HepG2 (cell line): ENCODE results near the gene EPHB4. TPM values are rescaled to one million over a fixed set of nuclear protein-coding genes. Genes with fewer than 3 reads are reported as not detected.

Experiments
- CENPT ChIP-seq: sonication (generic); formaldehyde crosslinking; IDR thresholded peaks from 2 replicates; pipeline ENCODE4 v1.8.0; 2022; ENCODE audit warnings: low read depth, mild to moderate bottlenecking, moderate library complexity, missing genetic modification reagents
- FOSL2 ChIP-seq: sonication (generic); formaldehyde crosslinking; IDR thresholded peaks from 2 replicates; pipeline ENCODE4 v1.4.0; 2020; ENCODE audit warnings: missing genetic modification reagents
- NKX3-1 ChIP-seq: sonication (generic); formaldehyde crosslinking; IDR thresholded peaks from 2 replicates; pipeline ENCODE4 v1.5.0; 2020; ENCODE audit warnings: missing genetic modification reagents
- TP53 ChIP-seq: sonication (generic); formaldehyde crosslinking; conservative IDR thresholded peaks from 2 replicates; pipeline ENCODE4 v1.4.0; 2020; ENCODE audit warnings: missing genetic modification reagents
- ZFP82 ChIP-seq: sonication (generic); formaldehyde crosslinking; IDR thresholded peaks from 2 replicates; pipeline ENCODE4 v1.5.1; 2020; ENCODE audit warnings: mild to moderate bottlenecking, missing genetic modification reagents, borderline replicate concordance
- ZNF678 ChIP-seq: sonication (generic); formaldehyde crosslinking; IDR thresholded peaks from 2 replicates; pipeline ENCODE4 v1.4.0; 2020; ENCODE audit warnings: mild to moderate bottlenecking, missing genetic modification reagents
- polyA plus RNA-seq, 8 experiments: library from polyadenylated mRNA; depleted of rRNA in 3 of 8; stranded (reverse) in 7 of 8; unstranded in 1 of 8; fragments of >200 nt; fragmentation: Illumina TruSeq in 4 of 8; extraction: Trizol in 4 of 8; gene quantifications; 2 replicates each; pipeline versions ENCODE4 v1.2.1 to v1.2.3, GENCODE V29; 2011 to 2016; ENCODE audit warnings: low read depth in 4 of 8, missing spikeins in 1 of 8, mixed read lengths in 1 of 8; ENCODE audit not compliant: insufficient read depth in 1 of 8
- total RNA-seq, 5 experiments: library from RNA; depleted of rRNA; stranded (reverse); fragments of >200 nt; fragmentation: Illumina TruSeq; extraction: Trizol; gene quantifications; 2 replicates each; pipeline ENCODE4 v1.2.3, GENCODE V29; 2016; ENCODE audit warnings: low read depth in 1 of 5
- TF ChIP-seq, protein P1 (sequence below): sonication (generic); formaldehyde crosslinking; IDR thresholded peaks from 2 replicates; pipeline ENCODE4 v1.4.0; 2020; ENCODE audit warnings: mild to moderate bottlenecking, missing genetic modification reagents
- TF ChIP-seq, protein P2 (sequence below): sonication (generic); formaldehyde crosslinking; IDR thresholded peaks from 2 replicates; pipeline ENCODE4 v1.4.0; 2020; ENCODE audit warnings: missing genetic modification reagents
- TF ChIP-seq, protein P3 (sequence below): sonication (generic); formaldehyde crosslinking; IDR thresholded peaks from 2 replicates; pipeline ENCODE4 v1.4.0; 2020; ENCODE audit warnings: missing genetic modification reagents
- TF ChIP-seq, protein P4 (sequence below): sonication (generic); formaldehyde crosslinking; IDR thresholded peaks from 2 replicates; pipeline ENCODE4 v1.5.0; 2020; ENCODE audit warnings: mild to moderate bottlenecking, missing genetic modification reagents, moderate library complexity
- TF ChIP-seq, protein P5 (sequence below): IDR thresholded peaks from 2 replicates; pipeline ENCODE4 v1.6.1; 2016
- TF ChIP-seq, protein P6 (sequence below): sonication (generic); formaldehyde crosslinking; IDR thresholded peaks from 2 replicates; pipeline ENCODE4 v1.4.0; 2020; ENCODE audit warnings: missing genetic modification reagents, borderline replicate concordance

Gene EPHB4
- total and polyA plus RNA-seq, 2 of the 13 experiments (the other 11 are each of a cell fraction or from before 2014, with no cell fraction given), result 61.4 to 69.6 TPM

DNA sequence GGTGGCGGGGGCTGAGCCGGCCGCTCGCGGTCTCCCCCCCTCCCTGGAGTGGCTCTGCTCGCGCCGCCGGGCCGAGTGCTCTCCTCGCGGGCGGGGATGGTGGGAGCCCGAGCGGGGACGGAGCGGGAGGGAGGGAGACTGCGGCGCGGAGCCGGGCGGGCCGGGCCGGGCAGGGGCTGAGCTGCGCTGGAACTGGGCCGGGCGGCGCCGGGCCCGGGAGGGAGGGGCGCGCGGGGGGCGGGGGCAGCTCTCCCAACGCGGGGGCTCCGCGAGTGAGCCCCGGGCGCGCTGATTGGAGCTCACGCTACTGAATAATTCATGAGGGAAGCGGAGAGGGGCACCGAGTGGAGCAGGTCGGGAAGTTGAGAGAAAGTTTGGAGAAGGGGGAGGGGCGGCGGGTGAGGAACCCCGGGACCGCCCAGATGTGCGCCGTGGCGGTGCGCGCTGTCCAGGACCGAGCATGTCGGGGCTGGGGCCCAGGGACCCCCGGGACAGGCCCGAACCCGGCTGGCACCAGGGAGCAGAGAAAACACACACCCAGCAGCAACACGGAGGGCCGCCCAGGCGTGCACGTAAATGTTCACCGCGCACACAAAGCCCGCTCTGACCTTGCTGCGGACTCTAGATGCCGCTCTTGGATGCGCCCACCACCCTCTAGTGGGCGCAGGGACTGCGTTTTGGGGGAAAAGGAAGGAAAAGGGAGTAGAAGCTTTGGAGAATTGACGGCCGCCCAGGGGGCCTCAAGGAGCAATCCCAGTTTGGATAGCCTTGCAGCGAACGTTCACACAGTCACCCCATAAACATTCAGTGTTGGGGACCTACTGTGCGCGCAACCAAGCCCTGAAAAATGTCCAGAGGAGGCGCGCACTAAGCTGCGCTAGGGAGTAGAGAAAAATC, at the start of gene EPHB4 (continued):
- TF ChIP-seq, protein P1, sequence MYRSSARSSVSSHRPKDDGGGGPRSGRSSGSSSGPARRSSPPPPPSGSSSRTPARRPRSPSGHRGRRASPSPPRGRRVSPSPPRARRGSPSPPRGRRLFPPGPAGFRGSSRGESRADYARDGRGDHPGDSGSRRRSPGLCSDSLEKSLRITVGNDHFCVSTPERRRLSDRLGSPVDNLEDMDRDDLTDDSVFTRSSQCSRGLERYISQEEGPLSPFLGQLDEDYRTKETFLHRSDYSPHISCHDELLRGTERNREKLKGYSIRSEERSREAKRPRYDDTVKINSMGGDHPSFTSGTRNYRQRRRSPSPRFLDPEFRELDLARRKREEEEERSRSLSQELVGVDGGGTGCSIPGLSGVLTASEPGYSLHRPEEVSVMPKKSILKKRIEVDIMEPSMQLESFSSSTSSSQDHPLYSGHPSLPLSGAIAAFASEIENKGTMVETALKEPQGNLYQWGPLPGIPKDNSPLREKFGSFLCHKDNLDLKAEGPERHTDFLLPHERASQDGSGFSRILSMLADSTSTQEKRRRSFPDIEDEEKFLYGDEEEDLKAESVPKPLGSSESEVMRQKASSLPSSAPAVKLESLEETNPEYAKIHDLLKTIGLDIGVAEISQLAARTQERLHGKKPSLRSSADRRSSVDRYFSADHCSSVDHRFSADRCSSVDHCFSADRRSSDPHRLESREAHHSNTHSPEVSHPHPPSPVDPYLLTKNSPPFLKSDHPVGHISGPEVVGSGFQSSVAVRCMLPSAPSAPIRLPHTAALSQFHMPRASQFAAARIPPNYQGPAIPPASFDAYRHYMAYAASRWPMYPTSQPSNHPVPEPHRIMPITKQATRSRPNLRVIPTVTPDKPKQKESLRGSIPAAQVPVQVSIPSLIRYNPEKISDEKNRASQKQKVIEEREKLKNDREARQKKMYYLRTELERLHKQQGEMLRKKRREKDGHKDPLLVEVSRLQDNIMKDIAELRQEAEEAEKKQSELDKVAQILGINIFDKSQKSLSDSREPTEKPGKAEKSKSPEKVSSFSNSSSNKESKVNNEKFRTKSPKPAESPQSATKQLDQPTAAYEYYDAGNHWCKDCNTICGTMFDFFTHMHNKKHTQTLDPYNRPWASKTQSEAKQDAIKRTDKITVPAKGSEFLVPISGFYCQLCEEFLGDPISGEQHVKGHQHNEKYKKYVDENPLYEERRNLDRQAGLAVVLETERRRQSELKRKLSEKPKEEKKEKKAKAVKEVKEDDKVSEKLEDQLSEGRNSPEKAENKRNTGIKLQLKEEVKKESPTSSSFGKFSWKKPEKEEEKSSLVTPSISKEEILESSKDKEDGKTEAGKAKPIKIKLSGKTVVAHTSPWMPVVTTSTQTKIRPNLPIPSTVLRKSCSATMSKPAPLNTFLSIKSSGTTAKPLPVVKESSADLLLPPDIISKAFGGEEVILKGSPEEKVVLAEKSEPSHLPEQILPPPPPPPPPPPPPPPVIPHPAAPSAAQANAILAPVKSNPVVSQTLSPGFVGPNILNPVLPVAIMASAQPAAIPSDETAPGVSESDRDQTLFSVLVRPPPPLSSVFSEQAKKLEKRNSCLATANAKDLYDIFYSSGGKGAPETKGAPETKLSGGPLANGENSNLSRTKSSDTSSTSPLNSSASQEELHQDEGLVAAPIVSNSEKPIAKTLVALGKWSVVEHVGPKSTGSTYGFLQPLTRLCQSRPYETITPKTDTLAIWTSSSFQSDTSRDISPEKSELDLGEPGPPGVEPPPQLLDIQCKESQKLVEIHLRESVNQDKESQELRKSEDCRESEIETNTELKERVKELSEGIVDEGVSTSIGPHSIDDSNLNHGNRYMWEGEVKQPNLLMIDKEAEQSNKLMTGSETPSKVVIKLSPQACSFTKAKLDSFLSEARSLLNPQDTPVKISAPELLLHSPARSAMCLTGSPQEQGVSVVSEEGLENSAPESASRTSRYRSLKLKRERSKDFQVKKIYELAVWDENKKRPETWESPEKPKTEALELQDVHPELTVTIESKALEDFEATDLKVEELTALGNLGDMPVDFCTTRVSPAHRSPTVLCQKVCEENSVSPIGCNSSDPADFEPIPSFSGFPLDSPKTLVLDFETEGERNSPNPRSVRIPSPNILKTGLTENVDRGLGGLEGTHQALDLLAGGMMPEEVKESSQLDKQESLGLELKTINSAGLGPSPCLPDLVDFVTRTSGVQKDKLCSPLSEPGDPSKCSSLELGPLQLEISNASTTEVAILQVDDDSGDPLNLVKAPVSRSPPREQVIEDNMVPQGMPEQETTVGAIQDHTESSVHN (CRISPR knock-in tag), result no peak
- TF ChIP-seq, protein P2, sequence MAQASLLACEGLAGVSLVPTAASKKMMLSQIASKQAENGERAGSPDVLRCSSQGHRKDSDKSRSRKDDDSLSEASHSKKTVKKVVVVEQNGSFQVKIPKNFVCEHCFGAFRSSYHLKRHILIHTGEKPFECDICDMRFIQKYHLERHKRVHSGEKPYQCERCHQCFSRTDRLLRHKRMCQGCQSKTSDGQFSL, result 0 out of 2 replicates have a peak, but pooled peaks have one; percentile 27
- TF ChIP-seq, protein P3, sequence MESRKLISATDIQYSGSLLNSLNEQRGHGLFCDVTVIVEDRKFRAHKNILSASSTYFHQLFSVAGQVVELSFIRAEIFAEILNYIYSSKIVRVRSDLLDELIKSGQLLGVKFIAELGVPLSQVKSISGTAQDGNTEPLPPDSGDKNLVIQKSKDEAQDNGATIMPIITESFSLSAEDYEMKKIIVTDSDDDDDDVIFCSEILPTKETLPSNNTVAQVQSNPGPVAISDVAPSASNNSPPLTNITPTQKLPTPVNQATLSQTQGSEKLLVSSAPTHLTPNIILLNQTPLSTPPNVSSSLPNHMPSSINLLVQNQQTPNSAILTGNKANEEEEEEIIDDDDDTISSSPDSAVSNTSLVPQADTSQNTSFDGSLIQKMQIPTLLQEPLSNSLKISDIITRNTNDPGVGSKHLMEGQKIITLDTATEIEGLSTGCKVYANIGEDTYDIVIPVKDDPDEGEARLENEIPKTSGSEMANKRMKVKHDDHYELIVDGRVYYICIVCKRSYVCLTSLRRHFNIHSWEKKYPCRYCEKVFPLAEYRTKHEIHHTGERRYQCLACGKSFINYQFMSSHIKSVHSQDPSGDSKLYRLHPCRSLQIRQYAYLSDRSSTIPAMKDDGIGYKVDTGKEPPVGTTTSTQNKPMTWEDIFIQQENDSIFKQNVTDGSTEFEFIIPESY, result no peak
- peak; percentile 18; the same call in 1 of the 2 replicates for TF ChIP-seq FOSL2
- peak; percentile 51 for TF ChIP-seq ZFP82
- TF ChIP-seq TP53 (CRISPR knock-in tag), result peak; percentile 60; the same call in 1 of the 2 replicates
- no peak for TF ChIP-seq ZNF678 (CRISPR knock-in tag)
- TF ChIP-seq, protein P4, sequence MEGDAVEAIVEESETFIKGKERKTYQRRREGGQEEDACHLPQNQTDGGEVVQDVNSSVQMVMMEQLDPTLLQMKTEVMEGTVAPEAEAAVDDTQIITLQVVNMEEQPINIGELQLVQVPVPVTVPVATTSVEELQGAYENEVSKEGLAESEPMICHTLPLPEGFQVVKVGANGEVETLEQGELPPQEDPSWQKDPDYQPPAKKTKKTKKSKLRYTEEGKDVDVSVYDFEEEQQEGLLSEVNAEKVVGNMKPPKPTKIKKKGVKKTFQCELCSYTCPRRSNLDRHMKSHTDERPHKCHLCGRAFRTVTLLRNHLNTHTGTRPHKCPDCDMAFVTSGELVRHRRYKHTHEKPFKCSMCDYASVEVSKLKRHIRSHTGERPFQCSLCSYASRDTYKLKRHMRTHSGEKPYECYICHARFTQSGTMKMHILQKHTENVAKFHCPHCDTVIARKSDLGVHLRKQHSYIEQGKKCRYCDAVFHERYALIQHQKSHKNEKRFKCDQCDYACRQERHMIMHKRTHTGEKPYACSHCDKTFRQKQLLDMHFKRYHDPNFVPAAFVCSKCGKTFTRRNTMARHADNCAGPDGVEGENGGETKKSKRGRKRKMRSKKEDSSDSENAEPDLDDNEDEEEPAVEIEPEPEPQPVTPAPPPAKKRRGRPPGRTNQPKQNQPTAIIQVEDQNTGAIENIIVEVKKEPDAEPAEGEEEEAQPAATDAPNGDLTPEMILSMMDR (CRISPR knock-in tag), result peak; percentile 85
- TF ChIP-seq, protein P5, sequence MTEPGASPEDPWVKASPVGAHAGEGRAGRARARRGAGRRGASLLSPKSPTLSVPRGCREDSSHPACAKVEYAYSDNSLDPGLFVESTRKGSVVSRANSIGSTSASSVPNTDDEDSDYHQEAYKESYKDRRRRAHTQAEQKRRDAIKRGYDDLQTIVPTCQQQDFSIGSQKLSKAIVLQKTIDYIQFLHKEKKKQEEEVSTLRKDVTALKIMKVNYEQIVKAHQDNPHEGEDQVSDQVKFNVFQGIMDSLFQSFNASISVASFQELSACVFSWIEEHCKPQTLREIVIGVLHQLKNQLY (CRISPR knock-in tag), result no peak
- TF ChIP-seq NKX3-1 (CRISPR knock-in tag), result no peak
- TF ChIP-seq, protein P6, sequence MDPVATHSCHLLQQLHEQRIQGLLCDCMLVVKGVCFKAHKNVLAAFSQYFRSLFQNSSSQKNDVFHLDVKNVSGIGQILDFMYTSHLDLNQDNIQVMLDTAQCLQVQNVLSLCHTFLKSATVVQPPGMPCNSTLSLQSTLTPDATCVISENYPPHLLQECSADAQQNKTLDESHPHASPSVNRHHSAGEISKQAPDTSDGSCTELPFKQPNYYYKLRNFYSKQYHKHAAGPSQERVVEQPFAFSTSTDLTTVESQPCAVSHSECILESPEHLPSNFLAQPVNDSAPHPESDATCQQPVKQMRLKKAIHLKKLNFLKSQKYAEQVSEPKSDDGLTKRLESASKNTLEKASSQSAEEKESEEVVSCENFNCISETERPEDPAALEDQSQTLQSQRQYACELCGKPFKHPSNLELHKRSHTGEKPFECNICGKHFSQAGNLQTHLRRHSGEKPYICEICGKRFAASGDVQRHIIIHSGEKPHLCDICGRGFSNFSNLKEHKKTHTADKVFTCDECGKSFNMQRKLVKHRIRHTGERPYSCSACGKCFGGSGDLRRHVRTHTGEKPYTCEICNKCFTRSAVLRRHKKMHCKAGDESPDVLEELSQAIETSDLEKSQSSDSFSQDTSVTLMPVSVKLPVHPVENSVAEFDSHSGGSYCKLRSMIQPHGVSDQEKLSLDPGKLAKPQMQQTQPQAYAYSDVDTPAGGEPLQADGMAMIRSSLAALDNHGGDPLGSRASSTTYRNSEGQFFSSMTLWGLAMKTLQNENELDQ (CRISPR knock-in tag), result no peak
- no peak for TF ChIP-seq CENPT (CRISPR knock-in tag)
